Neuronal stem cell (in vitro differentiated cells): Measurements from ENCODE around the gene PGM1.

Experiments used
- DNase-seq: peaks from one replicate; pipeline ENCODE4 v3.0.0-alpha.2; 2013; ENCODE audit warnings: low spot score
- H2AFZ ChIP-seq: one replicate; pipeline ENCODE4 v1.6.1; 2013; ENCODE audit warnings: mild to moderate bottlenecking, low read length, inconsistent platforms
- H2AK5ac ChIP-seq: 2 replicates; pipeline ENCODE4 v1.6.1; 2013; ENCODE audit warnings: low read depth, mild to moderate bottlenecking, inconsistent platforms, low read length, moderate library complexity, mixed read lengths
- H2BK120ac ChIP-seq: 2 replicates; pipeline ENCODE4 v1.6.1; 2013; ENCODE audit warnings: low read depth, mild to moderate bottlenecking, inconsistent platforms, low read length, moderate library complexity, mixed read lengths
- H2BK12ac ChIP-seq: one replicate; pipeline ENCODE4 v1.6.1; 2013; ENCODE audit warnings: low read length, inconsistent platforms
- H2BK15ac ChIP-seq: 2 replicates; pipeline ENCODE4 v1.6.1; 2013; ENCODE audit warnings: mild to moderate bottlenecking, low read length, inconsistent platforms, mixed read lengths
- H2BK5ac ChIP-seq: one replicate; pipeline ENCODE4 v1.6.1; 2013; ENCODE audit warnings: inconsistent platforms, mild to moderate bottlenecking, low read length, moderate library complexity
- H3K14ac ChIP-seq: one replicate; pipeline ENCODE4 v1.6.1; 2013; ENCODE audit warnings: low read length, inconsistent platforms
- H3K18ac ChIP-seq: 2 replicates; pipeline ENCODE4 v1.6.1; 2013; ENCODE audit warnings: low read length, inconsistent platforms
- H3K23ac ChIP-seq: 2 replicates; pipeline ENCODE4 v1.6.1; 2013; ENCODE audit warnings: low read depth, mild to moderate bottlenecking, mixed read lengths, low read length, inconsistent platforms; ENCODE audit not compliant: poor library complexity
- H3K27ac ChIP-seq: replicated peaks from 3 replicates; pipeline ENCODE4 v1.5.1; 2013; ENCODE audit warnings: low read length, inconsistent platforms
- H3K27me3 ChIP-seq, 3 experiments: 2 replicates each; pipeline ENCODE4 v1.6.1; 2013; ENCODE audit warnings: low read length in 3 of 3, mild to moderate bottlenecking in 2 of 3, inconsistent platforms in 1 of 3, low read depth in 1 of 3, mixed read lengths in 1 of 3, moderate library complexity in 1 of 3; ENCODE audit not compliant: control insufficient read depth in 3 of 3, insufficient read depth in 3 of 3
- H3K36me3 ChIP-seq, 2 donors: replicated peaks in 1 of 2; 2 replicates each; pipeline ENCODE4 v1.6.1; 2013; ENCODE audit warnings: low read length in 2 of 2; ENCODE audit not compliant: control insufficient read depth in 2 of 2, insufficient read depth in 2 of 2
- H3K4ac ChIP-seq: 2 replicates; pipeline ENCODE4 v1.6.1; 2013; ENCODE audit warnings: inconsistent platforms, mild to moderate bottlenecking, low read length, moderate library complexity
- H3K4me1 ChIP-seq, 2 donors: 1 replicate in 1 of 2; 2 replicates in 1 of 2; pipeline ENCODE4 v1.6.1; 2013; ENCODE audit warnings: low read length in 2 of 2, low read depth in 1 of 2; ENCODE audit not compliant: control insufficient read depth in 2 of 2, insufficient read depth in 1 of 2
- H3K4me2 ChIP-seq: one replicate; pipeline ENCODE4 v1.6.1; 2013; ENCODE audit warnings: mild to moderate bottlenecking, low read length, inconsistent platforms; ENCODE audit not compliant: insufficient read depth, poor library complexity, severe bottlenecking
- H3K4me3 ChIP-seq, 2 donors: 2 replicates each; pipeline ENCODE4 v1.5.1; 2013; ENCODE audit warnings: low read length in 2 of 2, mild to moderate bottlenecking in 2 of 2, inconsistent platforms in 1 of 2, moderate library complexity in 1 of 2
- H3K79me1 ChIP-seq: one replicate; pipeline ENCODE4 v1.6.1; 2013; ENCODE audit warnings: low read depth, mild to moderate bottlenecking, inconsistent platforms, low read length, moderate library complexity
- H3K9ac ChIP-seq: one replicate; pipeline ENCODE4 v1.6.1; 2013; ENCODE audit warnings: mild to moderate bottlenecking, low read depth, low read length, inconsistent platforms; ENCODE audit not compliant: poor library complexity
- H3K9me3 ChIP-seq, 2 donors: replicated peaks in 1 of 2; 2 replicates each; pipeline versions ENCODE3 to v1.6.1; 2013; ENCODE audit warnings: low read length in 2 of 2, mild to moderate bottlenecking in 2 of 2, inconsistent platforms in 1 of 2, low read depth in 1 of 2, mixed read lengths in 1 of 2, moderate library complexity in 1 of 2; ENCODE audit not compliant: control insufficient read depth in 2 of 2, insufficient read depth in 1 of 2
- H4K8ac ChIP-seq: one replicate; pipeline ENCODE4 v1.6.1; 2013; ENCODE audit warnings: low read depth, mild to moderate bottlenecking, inconsistent platforms, low read length, moderate library complexity
- H4K91ac ChIP-seq: one replicate; pipeline ENCODE4 v1.6.1; 2013; ENCODE audit warnings: low read length, low read depth, mild to moderate bottlenecking, inconsistent platforms; ENCODE audit not compliant: poor library complexity
- WGBS, 2 donors: extraction: QIAGEN DNeasy Blood & Tissue Kit; methylation state at CpG; one replicate each; pipeline ENCODE4 v1.1.7; 2013; ENCODE audit warnings: missing lambda C conversion rate in 2 of 2, mixed read lengths in 1 of 2; ENCODE audit not compliant: insufficient read length in 2 of 2, insufficient replicate concordance in 1 of 2; ENCODE audit errors: extremely low coverage in 2 of 2; 5-methylcytosine and 5-hydroxymethylcytosine counted together

PGM1 gene

GRCh38 chr1:63548877-63549276 lies 44.3 kb upstream of the PGM1 start:
- no peak overlapping the region for H3K14ac ChIP-seq
- H2BK12ac ChIP-seq: no peak overlapping the region
- WGBS, 2 donors: no CpG with 5 or more reads among the region's 13 CpGs
- no peaks in the 10 kb centered on the region for H3K36me3 ChIP-seq
- H2AK5ac ChIP-seq: no peak overlapping the region
- no peak overlapping the region for H3K23ac ChIP-seq
- no peak overlapping the region for H2BK120ac ChIP-seq
- no peak overlapping the region for H2BK15ac ChIP-seq
- no peak overlapping the region for H2BK5ac ChIP-seq
- no peak overlapping the region for H3K27ac ChIP-seq
- no peak overlapping the region for H3K4ac ChIP-seq
- DNase-seq: no peak
- no peak overlapping the region for H3K9ac ChIP-seq
- no peaks in the 10 kb centered on the region for H3K27me3 ChIP-seq
- H3K4me1 ChIP-seq: no peaks in the 10 kb centered on the region
- no peaks in the 10 kb centered on the region for H3K79me1 ChIP-seq
- no peak overlapping the region for H3K4me2 ChIP-seq
- no peak overlapping the region for H4K91ac ChIP-seq
- no peak overlapping the region for H3K4me3 ChIP-seq
- H3K9me3 ChIP-seq: peaks cover 0 to 2% of the 10 kb centered on the region in 2 donors
- no peak overlapping the region for H2AFZ ChIP-seq
- no peak overlapping the region for H3K18ac ChIP-seq
- no peak overlapping the region for H4K8ac ChIP-seq

- Histone ChIP-seq H3K23ac (no peak overlapping the region), H3K27ac (no peak overlapping the region), H3K9ac (no peak overlapping the region), H3K36me3 (no peaks in the 10 kb centered on the region), H2BK15ac (no peak overlapping the region), H2AFZ (no peak overlapping the region), H2AK5ac (no peak overlapping the region), H3K4me3 (no peak overlapping the region), H3K9me3 (no peaks in the 10 kb centered on the region), H3K79me1 (no peaks in the 10 kb centered on the region), H3K4ac (no peak overlapping the region), H2BK5ac (no peak overlapping the region), H2BK120ac (no peak overlapping the region), H4K91ac (no peak overlapping the region), H3K18ac (no peak overlapping the region), H2BK12ac (no peak overlapping the region), H3K4me1 (no peaks in the 10 kb centered on the region), H3K4me2 (no peak overlapping the region), H4K8ac (no peak overlapping the region), H3K14ac (no peak overlapping the region), H3K27me3 (no peaks in the 10 kb centered on the region)
- no peak for DNase-seq
Measured at GRCh38 chr1:63555480-63555879, 37.7 kb upstream of the PGM1 start.

GRCh38 chr1:63557365-63557987 lies 35.7 kb upstream of the PGM1 start:
- H3K18ac ChIP-seq: no peak overlapping the region
- H2BK15ac ChIP-seq: no peak overlapping the region
- H3K36me3 ChIP-seq: no peaks in the 10 kb centered on the region
- no peak overlapping the region for H3K14ac ChIP-seq
- H3K9me3 ChIP-seq: no peaks in the 10 kb centered on the region
- no peak overlapping the region for H2BK120ac ChIP-seq
- H2AK5ac ChIP-seq: no peak overlapping the region
- WGBS, 2 donors: no CpG with 5 or more reads among the region's 6 CpGs
- no peak overlapping the region for H3K23ac ChIP-seq
- no peak overlapping the region for H3K9ac ChIP-seq
- H4K8ac ChIP-seq: no peak overlapping the region
- no peak overlapping the region for H3K27ac ChIP-seq
- H3K4me2 ChIP-seq: no peak overlapping the region
- H3K4me1 ChIP-seq: no peaks in the 10 kb centered on the region
- H2BK5ac ChIP-seq: no peak overlapping the region
- no peaks in the 10 kb centered on the region for H3K79me1 ChIP-seq
- H2BK12ac ChIP-seq: no peak overlapping the region
- DNase-seq: peak; percentile 5
- peak overlapping the region; percentile 25 for H2AFZ ChIP-seq
- H3K27me3 ChIP-seq: no peaks in the 10 kb centered on the region
- H4K91ac ChIP-seq: no peak overlapping the region
- no peak overlapping the region for H3K4me3 ChIP-seq
- H3K4ac ChIP-seq: no peak overlapping the region

GRCh38 chr1:63559357-63559756 lies 33.9 kb upstream of the PGM1 start:
- Histone ChIP-seq H2BK120ac (no peak overlapping the region), H3K4ac (no peak overlapping the region), H4K91ac (no peak overlapping the region), H3K27ac (no peak overlapping the region), H3K9ac (no peak overlapping the region), H3K36me3 (no peaks in the 10 kb centered on the region), H2BK15ac (no peak overlapping the region), H2AFZ (no peak overlapping the region), H3K4me2 (no peak overlapping the region), H3K14ac (no peak overlapping the region), H2BK12ac (no peak overlapping the region), H3K4me3 (no peak overlapping the region), H3K4me1 (no peaks in the 10 kb centered on the region), H2AK5ac (no peak overlapping the region), H3K79me1 (no peaks in the 10 kb centered on the region), H2BK5ac (no peak overlapping the region), H3K27me3 (no peaks in the 10 kb centered on the region), H3K18ac (no peak overlapping the region), H4K8ac (no peak overlapping the region), H3K9me3 (no peaks in the 10 kb centered on the region), H3K23ac (no peak overlapping the region)
- WGBS, 2 donors: no CpG with 5 or more reads among the region's 2 CpGs
- DNase-seq: no peak
